ENCODE measurements around the gene CRB2. TPM values are rescaled to one million over a fixed set of nuclear protein-coding genes. Genes with fewer than 3 reads are reported as not detected.

Gene CRB2
- total RNA-seq, 2 experiments from 2014 or later, result not detected

- intact Hi-C loops (cut with DNase I, micrococcal nuclease), result no loop called here
- H3K36me3 ChIP-seq (ENCODE audit: insufficient read depth, low read length), result peaks cover 9% of the 10 kb centered on the region
- no peak for DNase-seq
- ChIA-PET CTCF (no interaction called here), POLR2A (no interaction called here)
- H3K27me3 ChIP-seq (ENCODE audit: control insufficient read depth in 1 of 2, insufficient read depth in 2 of 2, low read length in 2 of 2), result no peaks in the 10 kb centered on the region
- no peak for ATAC-seq (ENCODE audit: poor library complexity)
- H3K4me1 ChIP-seq (ENCODE audit: insufficient read depth, low read length), result no peaks in the 10 kb centered on the region
- H3K9me3 ChIP-seq (ENCODE audit: control insufficient read depth in 1 of 2, insufficient read depth in 1 of 2, low read length in 2 of 2), result no peaks in the 10 kb centered on the region
- Mint-ChIP-seq H3K27me3 (no peaks in the 10 kb centered on the region), H3K27ac (no peak overlapping the region), H3K9me3 (no peaks in the 10 kb centered on the region), H3K36me3 (ENCODE audit: low read depth) (peaks cover 44% of the 10 kb centered on the region), H3K4me1 (ENCODE audit: low read depth) (no peaks in the 10 kb centered on the region), H3K4me3 (no peak overlapping the region)
- no peak overlapping the region for H3K27ac ChIP-seq (ENCODE audit: low read depth in 1 of 2, low read length in 2 of 2)
- H3K4me3 ChIP-seq (ENCODE audit: low read length), result no peak overlapping the region
- no peak for TF ChIP-seq CTCF (IDR thresholded peaks at IDR 0.05)
Observed at GRCh38 chr9:123423311-123423640, 67.3 kb downstream of the CRB2 start.

GRCh38 chr9:123424131-123424530 is 68.1 kb downstream of the CRB2 start:
- ATAC-seq (ENCODE audit: poor library complexity) (no peak), DNase-seq (no peak)
- Mint-ChIP-seq H3K4me3 (no peak overlapping the region), H3K4me1 (ENCODE audit: low read depth) (no peaks in the 10 kb centered on the region), H3K36me3 (ENCODE audit: low read depth) (peaks cover 46% of the 10 kb centered on the region), H3K9me3 (no peaks in the 10 kb centered on the region), H3K27me3 (no peaks in the 10 kb centered on the region), H3K27ac (no peak overlapping the region)
- no peak for TF ChIP-seq CTCF (IDR thresholded peaks at IDR 0.05)
- ChIA-PET POLR2A (no interaction called here), CTCF (no interaction called here)
- Histone ChIP-seq H3K4me1 (ENCODE audit: insufficient read depth, low read length) (no peaks in the 10 kb centered on the region), H3K27me3 (ENCODE audit: control insufficient read depth in 1 of 2, insufficient read depth in 2 of 2, low read length in 2 of 2) (no peaks in the 10 kb centered on the region), H3K9me3 (ENCODE audit: control insufficient read depth in 1 of 2, insufficient read depth in 1 of 2, low read length in 2 of 2) (no peaks in the 10 kb centered on the region), H3K27ac (ENCODE audit: low read depth in 1 of 2, low read length in 2 of 2) (no peak overlapping the region), H3K36me3 (ENCODE audit: insufficient read depth, low read length) (peaks cover 9% of the 10 kb centered on the region), H3K4me3 (ENCODE audit: low read length) (no peak overlapping the region)
- intact Hi-C loops (cut with DNase I, micrococcal nuclease), result no loop called here

GRCh38 chr9:123424552-123425225 is 68.7 kb downstream of the CRB2 start:
- DNase-seq (no peak), ATAC-seq (ENCODE audit: poor library complexity) (no peak)
- H3K9me3 ChIP-seq (ENCODE audit: control insufficient read depth in 1 of 2, insufficient read depth in 1 of 2, low read length in 2 of 2), result no peaks in the 10 kb centered on the region
- intact Hi-C loops (cut with DNase I, micrococcal nuclease), result no loop called here
- ChIA-PET POLR2A (no interaction called here), CTCF (no interaction called here)
- H3K36me3 ChIP-seq (ENCODE audit: insufficient read depth, low read length), result peaks cover 9% of the 10 kb centered on the region
- no peaks in the 10 kb centered on the region for H3K27me3 ChIP-seq (ENCODE audit: control insufficient read depth in 1 of 2, insufficient read depth in 2 of 2, low read length in 2 of 2)
- no peak for TF ChIP-seq CTCF (IDR thresholded peaks at IDR 0.05)
- Mint-ChIP-seq H3K9me3 (no peaks in the 10 kb centered on the region), H3K27me3 (no peaks in the 10 kb centered on the region), H3K4me1 (ENCODE audit: low read depth) (no peaks in the 10 kb centered on the region), H3K27ac (no peak overlapping the region), H3K4me3 (no peak overlapping the region), H3K36me3 (ENCODE audit: low read depth) (peaks cover 50% of the 10 kb centered on the region)
- no peak overlapping the region for H3K4me3 ChIP-seq (ENCODE audit: low read length)
- no peak overlapping the region for H3K27ac ChIP-seq (ENCODE audit: low read depth in 1 of 2, low read length in 2 of 2)
- no peaks in the 10 kb centered on the region for H3K4me1 ChIP-seq (ENCODE audit: insufficient read depth, low read length)
